Renal cortex interstitium (tissue), 11 donors: ENCODE data around the gene OLIG2. TPM values are rescaled to one million over a fixed set of nuclear protein-coding genes. Genes with fewer than 3 reads are reported as not detected.

Experiments used
- DNase-seq, 11 donors: peaks; one replicate each; pipeline ENCODE4 v3.0.0-alpha.2; 2013; ENCODE audit warnings: low read depth in 9 of 11, low spot score in 4 of 11; ENCODE audit errors: extremely low read depth in 1 of 11
- polyA plus RNA-seq, 3 donors: library from polyadenylated mRNA; unstranded; fragments of 120-200 nt; gene quantifications; one replicate each; pipeline ENCODE4 v1.2.1, GENCODE V29; 2013; ENCODE audit not compliant: insufficient read length in 3 of 3

The OLIG2 gene
- polyA plus RNA-seq, 3 donors = 0.13 TPM; not detected in 2

DNA sequence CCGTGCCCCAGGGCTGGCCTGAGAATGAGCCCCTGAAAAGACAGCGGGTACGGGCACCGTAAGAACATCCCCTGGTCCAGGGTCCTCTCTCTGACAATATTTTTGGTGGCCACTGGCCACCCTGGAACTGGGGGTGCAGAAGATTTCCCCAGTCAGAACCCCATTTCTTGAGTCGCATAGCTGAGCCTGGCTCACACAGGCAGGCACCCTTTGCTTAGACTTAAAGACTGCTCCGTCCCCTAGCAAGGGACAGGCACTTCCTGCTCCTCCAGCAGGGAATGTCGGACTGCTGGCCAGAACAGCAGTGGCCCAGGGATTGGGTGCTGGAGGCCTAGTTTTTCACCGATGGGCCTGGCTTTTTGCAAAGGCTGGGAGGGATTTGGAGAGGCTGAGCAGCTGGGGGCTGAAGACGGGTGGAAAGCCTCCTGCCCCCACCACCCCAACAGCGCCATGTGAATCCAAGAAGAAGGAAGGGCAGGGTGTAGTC is 4.3 kb downstream of the OLIG2 start:
- DNase-seq = no peak

GRCh38 chr21:33030633-33031032 is 4.9 kb downstream of the OLIG2 start:
- DNase-seq = no peak

- DNase-seq = no peak
Observed at GRCh38 chr21:33031152-33031911, 5.6 kb downstream of the OLIG2 start.

DNA sequence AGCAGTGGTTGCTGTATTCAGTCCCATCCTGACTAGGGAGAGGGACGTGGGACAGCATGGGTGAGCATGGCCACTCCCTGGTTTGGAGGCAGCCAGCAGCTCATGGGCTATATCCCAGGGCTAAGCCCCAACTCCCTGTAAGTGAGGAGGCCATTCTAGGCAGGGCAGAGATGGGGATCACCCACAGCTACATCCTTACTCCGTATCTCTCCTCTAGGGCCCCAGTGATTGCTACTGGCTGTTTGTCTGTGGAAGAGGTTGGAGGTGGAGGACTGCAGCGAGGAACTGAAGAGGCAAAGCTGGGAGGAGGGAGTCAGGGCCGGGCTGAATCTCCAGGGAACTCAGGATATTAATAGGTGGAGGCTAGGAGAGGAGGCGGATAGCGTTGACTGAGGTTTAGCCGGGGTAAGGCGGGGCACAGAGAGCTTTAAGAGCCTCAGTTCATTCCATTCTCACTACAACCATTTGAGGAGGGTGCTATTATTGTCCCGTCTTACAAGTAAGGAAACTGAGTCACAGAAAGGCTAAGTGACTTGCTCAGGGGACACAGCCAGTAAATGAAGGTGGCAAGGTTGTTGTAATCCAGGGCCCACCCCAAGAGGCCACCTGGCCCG is 6.8 kb downstream of the OLIG2 start:
- no peak for DNase-seq

GRCh38 chr21:33033094-33033951 is 7.6 kb downstream of the OLIG2 start:
- DNase-seq = no peak

DNA sequence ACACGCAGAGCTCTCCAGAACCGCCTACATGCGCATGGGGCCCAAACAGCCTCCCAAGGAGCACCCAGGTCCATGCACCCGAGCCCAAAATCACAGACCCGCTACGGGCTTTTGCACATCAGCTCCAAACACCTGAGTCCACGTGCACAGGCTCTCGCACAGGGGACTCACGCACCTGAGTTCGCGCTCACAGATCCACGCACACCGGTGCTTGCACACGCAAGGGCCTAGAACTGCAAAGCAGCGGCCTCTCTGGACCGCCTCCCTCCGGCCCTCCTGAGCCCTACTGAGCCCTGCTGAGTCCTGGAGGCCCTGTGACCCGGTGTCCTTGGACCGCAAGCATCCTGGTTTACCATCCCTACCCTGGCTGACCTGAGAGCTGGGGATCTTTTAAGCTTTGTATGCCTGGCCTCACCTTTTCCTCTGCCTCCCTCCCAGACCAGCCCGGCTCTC is 8.3 kb downstream of the OLIG2 start:
- no peak for DNase-seq

- DNase-seq = no peak
Observed at GRCh38 chr21:33035147-33035546, 9.4 kb downstream of the OLIG2 start.

DNA sequence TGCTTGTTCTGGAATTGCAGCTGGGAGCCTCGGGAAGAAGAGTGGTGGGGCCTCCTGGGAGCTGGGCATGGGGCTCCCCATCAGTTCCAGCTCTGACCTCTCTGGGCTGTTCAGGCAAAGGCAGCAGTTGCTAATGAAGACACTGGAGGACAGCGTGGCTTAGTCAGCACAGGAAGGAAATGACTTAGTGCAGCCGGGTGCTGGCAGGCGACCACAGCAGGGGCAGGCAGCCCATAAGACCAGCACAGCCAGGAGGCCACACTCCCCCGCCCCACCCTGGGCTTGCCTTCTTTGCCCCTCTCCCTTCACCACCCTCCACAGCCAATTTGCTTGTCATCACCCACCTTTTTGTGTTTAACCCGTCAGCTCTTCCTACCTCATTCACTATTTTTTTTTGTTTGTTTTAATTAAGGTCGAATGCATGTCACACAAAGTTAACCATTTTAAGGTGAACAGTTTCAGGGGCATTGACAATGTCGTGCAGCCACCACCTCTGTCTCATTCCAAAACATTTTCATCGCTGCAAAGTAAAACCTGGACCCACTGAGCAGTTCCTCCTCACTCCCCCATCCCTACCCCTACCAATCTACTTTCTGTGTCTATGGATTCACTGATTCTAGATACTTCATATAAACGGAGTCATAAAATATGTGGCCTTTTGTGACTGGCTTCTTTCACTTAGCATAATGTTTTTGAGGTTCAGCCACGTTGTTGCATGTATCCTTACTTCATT is 10.9 kb downstream of the OLIG2 start:
- DNase-seq = no peak

DNA sequence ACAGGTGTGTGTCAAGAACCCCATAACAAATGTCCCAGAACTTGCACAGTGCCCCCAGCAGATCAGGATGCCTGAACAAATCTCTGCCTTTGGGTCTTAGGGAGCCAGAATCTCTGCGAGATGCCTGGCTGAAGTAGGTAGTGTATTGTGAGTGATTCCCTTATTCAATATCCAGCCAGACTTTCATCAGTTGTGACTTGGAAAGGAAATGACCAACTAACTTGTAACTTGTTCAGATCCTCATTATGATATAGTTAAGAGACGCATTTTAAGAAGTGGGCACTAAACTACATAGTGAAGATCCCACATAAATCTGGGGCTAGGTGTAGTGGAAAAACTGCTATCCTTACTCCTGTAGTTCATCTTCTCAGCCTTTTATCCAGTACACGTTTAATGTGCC is 11.8 kb downstream of the OLIG2 start:
- no peak for DNase-seq

GRCh38 chr21:33039536-33039935 is 13.8 kb downstream of the OLIG2 start:
- no peak for DNase-seq

- no peak for DNase-seq
Observed at GRCh38 chr21:33040215-33040614, 14.5 kb downstream of the OLIG2 start.

GRCh38 chr21:33041981-33042380 is 16.2 kb downstream of the OLIG2 start:
- DNase-seq = no peak

DNA sequence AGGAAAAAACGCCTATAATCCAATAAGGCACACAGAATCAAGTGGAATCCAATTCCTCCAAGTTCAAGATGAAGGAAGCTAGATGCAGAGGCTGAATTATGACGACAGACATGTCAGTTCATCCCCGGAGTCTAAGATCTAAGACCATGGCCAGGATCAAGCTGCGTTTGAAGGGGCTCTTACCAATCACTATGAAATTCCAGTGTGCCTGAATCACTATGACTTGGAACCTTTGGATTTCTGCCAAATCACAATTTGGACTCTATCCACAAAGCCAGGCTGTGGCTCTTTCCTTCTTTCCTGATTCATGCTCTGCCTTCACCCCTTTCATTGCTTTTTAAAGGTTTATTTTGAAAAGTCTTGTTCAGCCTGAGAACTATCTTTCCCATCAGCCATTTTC is 17.1 kb downstream of the OLIG2 start:
- DNase-seq = no peak

GRCh38 chr21:33046455-33046854 is 20.7 kb downstream of the OLIG2 start:
- no peak for DNase-seq

GRCh38 chr21:33047231-33047630 is 21.5 kb downstream of the OLIG2 start:
- no peak for DNase-seq

GRCh38 chr21:33051925-33052324 is 26.2 kb downstream of the OLIG2 start:
- no peak for DNase-seq

GRCh38 chr21:33053951-33054350 is 28.2 kb downstream of the OLIG2 start:
- DNase-seq = no peak

- DNase-seq = no peak
Observed at GRCh38 chr21:33055991-33056390, 30.3 kb downstream of the OLIG2 start.

- DNase-seq = no peak
Observed at GRCh38 chr21:33057385-33057940, 31.7 kb downstream of the OLIG2 start.
